Choroid plexus epithelial cell (primary cell): ENCODE results near the gene CRYBA2.

Experiments
- DNase-seq: peaks from one replicate; pipeline ENCODE4 v3.0.0-alpha.2; 2010; ENCODE audit warnings: low read depth
- H3K4me3 ChIP-seq: 2 replicates; pipeline ENCODE4 v1.5.1; 2011; ENCODE audit warnings: low read depth, mild to moderate bottlenecking, control low read depth, low read length, moderate library complexity
- CTCF ChIP-seq: conservative IDR thresholded peaks from 2 replicates; pipeline ENCODE4 v1.5.1; 2011; ENCODE audit warnings: low read depth, mild to moderate bottlenecking, control low read depth, inconsistent platforms, low read length, moderate library complexity

The CRYBA2 gene

GRCh38 chr2:219018286-219018685 lies 25.1 kb upstream of the CRYBA2 start:
- DNase-seq = no peak
- TF ChIP-seq CTCF = no peak
- no peak overlapping the region for H3K4me3 ChIP-seq

GRCh38 chr2:219017201-219017931 lies 24.1 kb upstream of the CRYBA2 start:
- H3K4me3 ChIP-seq = no peak overlapping the region
- DNase-seq = no peak
- TF ChIP-seq CTCF = no peak

- H3K4me3 ChIP-seq = no peak overlapping the region
- DNase-seq = no peak
- TF ChIP-seq CTCF = no peak
Measured at GRCh38 chr2:219016721-219017120, 23.5 kb upstream of the CRYBA2 start.

- DNase-seq = no peak
- TF ChIP-seq CTCF = no peak
- no peak overlapping the region for H3K4me3 ChIP-seq
Measured at GRCh38 chr2:219010873-219011272, 17.7 kb upstream of the CRYBA2 start.

- peak; percentile 53 for TF ChIP-seq CTCF
- peak; percentile 20 for DNase-seq
- H3K4me3 ChIP-seq = no peak overlapping the region
Measured at GRCh38 chr2:219010162-219010756, 17.0 kb upstream of the CRYBA2 start.

- no peak overlapping the region for H3K4me3 ChIP-seq
- no peak for DNase-seq
- TF ChIP-seq CTCF = no peak
Measured at GRCh38 chr2:219009294-219009693, 16.1 kb upstream of the CRYBA2 start.

- TF ChIP-seq CTCF = no peak
Measured at GRCh38 chr2:219003979-219004378, 10.8 kb upstream of the CRYBA2 start.

More at GRCh38 chr2:219003979-219004378, 10.8 kb upstream of the CRYBA2 start:
- H3K4me3 ChIP-seq = no peak overlapping the region
- DNase-seq = no peak
